Keratinocyte (primary cell): Measurements from ENCODE around the gene LSAMP. TPM values are rescaled to one million over a fixed set of nuclear protein-coding genes. Genes with fewer than 3 reads are reported as not detected.

Experiments
- DNase-seq: peaks from one replicate; pipeline ENCODE4 v3.0.0-alpha.2; 2011; ENCODE audit warnings: low read depth, missing footprints, low spot score
- FAIRE-seq: peaks from 2 replicates; lab custom pipeline; 2011; peaks lifted over from hg19 to GRCh38; lab: Jason Lieb, UNC
- H2AFZ ChIP-seq: 2 replicates; pipeline ENCODE4 v1.6.0; 2012; ENCODE audit warnings: low read length, control low read depth, inconsistent platforms; ENCODE audit not compliant: control insufficient read depth
- H3K27ac ChIP-seq: 2 replicates; pipeline ENCODE4 v1.5.1; 2011; ENCODE audit warnings: low read length; ENCODE audit not compliant: control insufficient read depth, insufficient read depth
- H3K27me3 ChIP-seq: 3 replicates; pipeline ENCODE4 v1.6.0; 2011; ENCODE audit warnings: low read length; ENCODE audit not compliant: control insufficient read depth, insufficient read depth; ENCODE audit errors: extremely low read depth
- H3K36me3 ChIP-seq, 2 experiments: 2 replicates in 1 of 2; 3 replicates in 1 of 2; pipeline ENCODE4 v1.5.1; 2011; ENCODE audit warnings: low read length in 2 of 2, mild to moderate bottlenecking in 1 of 2; ENCODE audit not compliant: control insufficient read depth in 2 of 2, insufficient read depth in 2 of 2; ENCODE audit errors: extremely low read depth in 1 of 2
- H3K4me1 ChIP-seq: 3 replicates; pipeline ENCODE4 v1.5.1; 2011; ENCODE audit warnings: low read length; ENCODE audit not compliant: control insufficient read depth, insufficient read depth; ENCODE audit errors: extremely low read depth
- H3K4me2 ChIP-seq: 3 replicates; pipeline ENCODE4 v1.6.0; 2011; ENCODE audit warnings: low read depth, low read length; ENCODE audit not compliant: control insufficient read depth, insufficient read depth; ENCODE audit errors: extremely low read depth
- H3K4me3 ChIP-seq, 3 experiments: fragments of 200-600 bp in 1 of 3; sonication (generic) in 1 of 3; 2 replicates in 2 of 3; 3 replicates in 1 of 3; pipeline ENCODE4 v1.5.1; 2011 to 2016; ENCODE audit warnings: low read length in 3 of 3, mild to moderate bottlenecking in 3 of 3, control low read depth in 2 of 3, inconsistent platforms in 1 of 3, low read depth in 1 of 3, mixed read lengths in 1 of 3, mixed run types in 1 of 3, moderate library complexity in 1 of 3; ENCODE audit not compliant: control insufficient read depth in 2 of 3, insufficient read depth in 2 of 3; ENCODE audit errors: extremely low read depth in 1 of 3
- H3K79me2 ChIP-seq: 2 replicates; pipeline ENCODE4 v1.6.0; 2012; ENCODE audit warnings: low read length; ENCODE audit not compliant: control insufficient read depth, insufficient read depth
- H3K9ac ChIP-seq: 3 replicates; pipeline ENCODE4 v1.6.0; 2011; ENCODE audit warnings: low read length; ENCODE audit not compliant: control insufficient read depth, insufficient read depth; ENCODE audit errors: extremely low read depth
- H3K9me1 ChIP-seq: 3 replicates; pipeline ENCODE4 v1.6.0; 2011; ENCODE audit warnings: low read length; ENCODE audit not compliant: control insufficient read depth, insufficient read depth; ENCODE audit errors: extremely low read depth
- H3K9me3 ChIP-seq: 2 replicates; pipeline ENCODE4 v1.5.1; 2012; ENCODE audit warnings: low read depth, low read length; ENCODE audit not compliant: control insufficient read depth
- H4K20me1 ChIP-seq: 3 replicates; pipeline ENCODE4 v1.6.0; 2011; ENCODE audit warnings: low read length; ENCODE audit not compliant: control insufficient read depth, insufficient read depth; ENCODE audit errors: extremely low read depth
- EZH2 ChIP-seq: IDR thresholded peaks from one replicate; pipeline ENCODE4 v1.6.1; 2012; ENCODE audit warnings: inconsistent platforms, mild to moderate bottlenecking, low read length, moderate library complexity
- dilution Hi-C: fragments of 300-500 bp; cut with MboI; formaldehyde crosslinking; loops from one replicate; pipeline ENCODE4 v1.7.0; 2020; ENCODE audit warnings: low sequenced_read_pairs; ENCODE audit not compliant: extremely low pct_ligation_motif_present
- polyA plus RNA-seq, 5 experiments: library from polyadenylated mRNA; depleted of rRNA in 3 of 5; stranded (reverse) in 3 of 5; stranded (forward) in 1 of 5; unstranded in 1 of 5; fragments of >200 nt; gene quantifications; 1 replicate in 1 of 5; 2 replicates in 3 of 5; 3 replicates in 1 of 5; pipeline versions ENCODE4 v1.2.1 to v1.2.3, GENCODE V29; 2011 to 2012; ENCODE audit warnings: missing spikeins in 2 of 5, low read depth in 1 of 5, low replicate concordance in 1 of 5
- TF ChIP-seq, protein P1 (sequence below), 3 experiments: IDR thresholded peaks in 1 of 3; conservative IDR thresholded peaks in 1 of 3; optimal IDR thresholded peaks in 1 of 3; 2 replicates in 2 of 3; 3 replicates in 1 of 3; pipeline versions ENCODE3 to v1.5.1; 2011; ENCODE audit warnings: low read length in 3 of 3, mild to moderate bottlenecking in 3 of 3, moderate library complexity in 2 of 3, control low read depth in 1 of 3, inconsistent platforms in 1 of 3; ENCODE audit not compliant: insufficient read depth in 2 of 3; ENCODE audit errors: extremely low read depth in 1 of 3

LSAMP gene
- polyA plus RNA-seq, 1 donor (not counting 4 experiments of a cell fraction or from before 2014, with no cell fraction given): 0.12 TPM

DNA sequence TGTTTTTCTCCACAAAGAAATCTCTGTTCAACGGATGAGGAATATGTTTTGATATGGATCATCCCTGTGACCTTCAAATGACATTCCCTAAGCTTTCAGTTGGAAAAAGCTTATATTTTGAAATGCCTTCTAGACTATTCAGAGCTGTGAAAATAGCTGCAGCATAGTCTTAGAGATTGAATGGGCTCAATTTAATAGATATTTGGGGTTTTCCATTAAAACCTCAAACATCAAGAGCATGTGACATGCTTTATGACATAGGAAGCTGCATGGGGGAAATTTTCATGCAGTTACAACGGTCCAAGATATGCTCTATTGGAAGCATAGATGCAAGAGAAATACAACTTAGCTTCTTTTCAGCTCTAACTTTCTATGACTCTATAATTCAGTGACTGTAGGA lies 102.8 kb downstream of the LSAMP start:
- dilution Hi-C loops: no loop called here
- H3K9me3 ChIP-seq: no peaks in the 10 kb centered on the region
- no peak overlapping the region for H3K4me2 ChIP-seq
- no peaks in the 10 kb centered on the region for H3K79me2 ChIP-seq
- FAIRE-seq: no peak
- no peak overlapping the region for H3K9ac ChIP-seq
- no peak overlapping the region for H3K4me3 ChIP-seq
- H3K27ac ChIP-seq: no peak overlapping the region
- DNase-seq: no peak
- no peaks in the 10 kb centered on the region for H3K27me3 ChIP-seq
- TF ChIP-seq, protein P1, sequence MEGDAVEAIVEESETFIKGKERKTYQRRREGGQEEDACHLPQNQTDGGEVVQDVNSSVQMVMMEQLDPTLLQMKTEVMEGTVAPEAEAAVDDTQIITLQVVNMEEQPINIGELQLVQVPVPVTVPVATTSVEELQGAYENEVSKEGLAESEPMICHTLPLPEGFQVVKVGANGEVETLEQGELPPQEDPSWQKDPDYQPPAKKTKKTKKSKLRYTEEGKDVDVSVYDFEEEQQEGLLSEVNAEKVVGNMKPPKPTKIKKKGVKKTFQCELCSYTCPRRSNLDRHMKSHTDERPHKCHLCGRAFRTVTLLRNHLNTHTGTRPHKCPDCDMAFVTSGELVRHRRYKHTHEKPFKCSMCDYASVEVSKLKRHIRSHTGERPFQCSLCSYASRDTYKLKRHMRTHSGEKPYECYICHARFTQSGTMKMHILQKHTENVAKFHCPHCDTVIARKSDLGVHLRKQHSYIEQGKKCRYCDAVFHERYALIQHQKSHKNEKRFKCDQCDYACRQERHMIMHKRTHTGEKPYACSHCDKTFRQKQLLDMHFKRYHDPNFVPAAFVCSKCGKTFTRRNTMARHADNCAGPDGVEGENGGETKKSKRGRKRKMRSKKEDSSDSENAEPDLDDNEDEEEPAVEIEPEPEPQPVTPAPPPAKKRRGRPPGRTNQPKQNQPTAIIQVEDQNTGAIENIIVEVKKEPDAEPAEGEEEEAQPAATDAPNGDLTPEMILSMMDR (optimal IDR thresholded peaks at IDR 0.05 in 1 of 3, IDR thresholded peaks at IDR 0.05 in 1 of 3, conservative IDR thresholded peaks at IDR 0.05 in 1 of 3; ENCODE audit: extremely low read depth in 1 of 3, insufficient read depth in 2 of 3, low read length in 3 of 3): no peak
- no peak for TF ChIP-seq EZH2
- H4K20me1 ChIP-seq: no peaks in the 10 kb centered on the region
- no peak overlapping the region for H2AFZ ChIP-seq
- H3K36me3 ChIP-seq: no peaks in the 10 kb centered on the region
- no peaks in the 10 kb centered on the region for H3K9me1 ChIP-seq
- H3K4me1 ChIP-seq: no peaks in the 10 kb centered on the region

DNA sequence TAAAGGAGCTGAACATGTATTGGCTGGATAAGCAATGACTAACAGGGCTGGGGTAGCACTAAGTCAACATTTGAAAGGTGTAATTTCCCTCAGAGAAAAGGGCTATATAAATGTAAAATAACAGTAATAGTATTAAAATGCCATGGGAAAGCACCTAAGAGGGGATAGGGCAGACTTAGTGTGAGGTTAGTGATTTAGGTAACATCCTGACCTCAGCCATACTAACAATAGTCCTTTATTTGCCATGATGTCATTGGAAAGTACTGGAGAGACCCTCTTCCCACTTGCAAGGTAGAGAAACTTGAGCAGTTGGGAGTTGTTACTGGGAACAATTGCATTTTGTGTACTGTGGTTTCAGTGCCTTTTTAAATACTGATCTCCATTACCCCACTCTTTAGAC lies 103.4 kb downstream of the LSAMP start:
- dilution Hi-C loops: no loop called here
- Histone ChIP-seq H3K4me2 (no peak overlapping the region), H2AFZ (no peak overlapping the region), H3K4me3 (no peak overlapping the region), H4K20me1 (no peaks in the 10 kb centered on the region), H3K9me1 (no peaks in the 10 kb centered on the region), H3K9ac (no peak overlapping the region), H3K27me3 (no peaks in the 10 kb centered on the region), H3K36me3 (no peaks in the 10 kb centered on the region), H3K27ac (no peak overlapping the region), H3K79me2 (no peaks in the 10 kb centered on the region), H3K9me3 (no peaks in the 10 kb centered on the region), H3K4me1 (no peaks in the 10 kb centered on the region)
- DNase-seq (no peak), FAIRE-seq (no peak)
- TF ChIP-seq, protein P1 (optimal IDR thresholded peaks at IDR 0.05 in 1 of 3, IDR thresholded peaks at IDR 0.05 in 1 of 3, conservative IDR thresholded peaks at IDR 0.05 in 1 of 3; ENCODE audit: extremely low read depth in 1 of 3, insufficient read depth in 2 of 3, low read length in 3 of 3): no peak
- no peak for TF ChIP-seq EZH2
